Vagina (tissue), 2 donors: ENCODE data around the gene RTCB.

Experiments
- CTCF ChIP-seq, 3 experiments: fragments of 450-650 bp in 2 of 3; fragments of 200-600 bp in 1 of 3; sonication (generic) in 1 of 3; IDR thresholded peaks; one replicate each; pipeline ENCODE4 v1.5.1; 2017 to 2019; ENCODE audit warnings: antibody characterized with exemption in 3 of 3, mild to moderate bottlenecking in 2 of 3, moderate library complexity in 2 of 3
- POLR2A ChIP-seq, 2 donors: fragments of 450-650 bp; IDR thresholded peaks; one replicate each; pipeline ENCODE4 v1.6.1; 2017; ENCODE audit warnings: antibody characterized with exemption in 2 of 2, mild to moderate bottlenecking in 2 of 2, moderate library complexity in 2 of 2
- POLR2AphosphoS5 ChIP-seq, 2 donors: sonication (generic); formaldehyde crosslinking; IDR thresholded peaks; one replicate each; pipeline ENCODE4 v1.9.0; 2017; ENCODE audit warnings: antibody characterized with exemption in 2 of 2, mild to moderate bottlenecking in 2 of 2, low read depth in 1 of 2; ENCODE audit not compliant: insufficient read depth in 1 of 2

- TF ChIP-seq POLR2AphosphoS5 (IDR thresholded peaks at IDR 0.05; ENCODE audit: insufficient read depth in 1 of 2, low read depth in 1 of 2) (no peak), POLR2A (IDR thresholded peaks at IDR 0.05) (no peak), CTCF (IDR thresholded peaks at IDR 0.05) (no peak)
Measured at GRCh38 chr22:32339190-32340012, 72.6 kb downstream of the RTCB start.
